OCI-LY3 (cell line): ENCODE results near the gene TMEM255B.

Source experiments
- H2AFZ ChIP-seq: fragments of 200-600, 300-600 bp; shearing (Covaris generic); 2 replicates; pipeline ENCODE4 v1.6.0; 2014; ENCODE audit warnings: antibody characterized with exemption, low read depth, low read length
- H3K27ac ChIP-seq: fragments of 200-600, 300-600 bp; sonication (generic); 2 replicates; pipeline ENCODE4 v1.5.1; 2014; ENCODE audit warnings: mild to moderate bottlenecking, low read length, moderate library complexity, mixed read lengths
- H3K27me3 ChIP-seq: fragments of 200-600, 300-600 bp; sonication (generic); 2 replicates; pipeline ENCODE4 v1.6.1; 2014; ENCODE audit warnings: low read depth, low read length, mixed read lengths
- H3K36me3 ChIP-seq: fragments of 200-600, 300-600 bp; sonication (generic); replicated peaks from 2 replicates; pipeline ENCODE3; 2014; ENCODE audit warnings: low read depth, low read length, mixed read lengths
- H3K4me1 ChIP-seq: fragments of 300-600, 200-600 bp; sonication (generic); 2 replicates; pipeline ENCODE4 v1.6.1; 2014; ENCODE audit warnings: low read length, mixed read lengths
- H3K4me2 ChIP-seq: fragments of 200-600, 300-600 bp; sonication (generic); 2 replicates; pipeline ENCODE4 v1.6.1; 2014; ENCODE audit warnings: low read length, mixed read lengths
- H3K4me3 ChIP-seq: fragments of 300-600, 200-600 bp; sonication (generic); 2 replicates; pipeline ENCODE4 v1.5.1; 2014; ENCODE audit warnings: antibody characterized with exemption, mild to moderate bottlenecking, low read length, moderate library complexity
- H3K79me2 ChIP-seq: fragments of 300-600, 200-600 bp; shearing (Covaris generic); 2 replicates; pipeline ENCODE4 v1.6.1; 2014; ENCODE audit warnings: mild to moderate bottlenecking, low read length, mixed read lengths
- H3K9ac ChIP-seq: fragments of 300-600, 200-600 bp; shearing (Covaris generic); 2 replicates; pipeline ENCODE4 v1.6.0; 2014; ENCODE audit warnings: mild to moderate bottlenecking, low read length, moderate library complexity
- H3K9me3 ChIP-seq: fragments of 200-600, 300-600 bp; shearing (Covaris generic); 2 replicates; pipeline ENCODE4 v1.6.1; 2014; ENCODE audit warnings: low read length, mixed read lengths; ENCODE audit not compliant: insufficient read depth
- H4K20me1 ChIP-seq: fragments of 200-600, 300-600 bp; sonication (generic); 2 replicates; pipeline ENCODE4 v1.6.1; 2016; ENCODE audit warnings: low read length, mixed read lengths; ENCODE audit not compliant: insufficient read depth
- CTCF ChIP-seq: fragments of 200-600, 300-600 bp; sonication (generic); IDR thresholded peaks from 2 replicates; pipeline ENCODE4 v1.5.1; 2014; ENCODE audit warnings: antibody characterized with exemption, low read length, low read depth
- EZH2phosphoT487 ChIP-seq: fragments of 200-600 bp; shearing (Covaris generic); IDR thresholded peaks from 2 replicates; pipeline ENCODE4 v1.6.1; 2018; ENCODE audit warnings: antibody characterized with exemption, mixed run types, low read depth

The TMEM255B gene

GRCh38 chr13:113770937-113771336 lies 11.9 kb downstream of the TMEM255B start:
- TF ChIP-seq EZH2phosphoT487 (no peak), CTCF (no peak)
- no peak overlapping the region for H3K27ac ChIP-seq
- H3K27me3 ChIP-seq, result peaks cover 35% of the 10 kb centered on the region
- no peaks in the 10 kb centered on the region for H4K20me1 ChIP-seq
- H3K9ac ChIP-seq, result no peak overlapping the region
- H3K36me3 ChIP-seq, result no peaks in the 10 kb centered on the region
- no peak overlapping the region for H3K4me2 ChIP-seq
- no peaks in the 10 kb centered on the region for H3K4me1 ChIP-seq
- H3K79me2 ChIP-seq, result no peaks in the 10 kb centered on the region
- no peak overlapping the region for H3K4me3 ChIP-seq
- no peaks in the 10 kb centered on the region for H3K9me3 ChIP-seq
- H2AFZ ChIP-seq, result no peak overlapping the region

DNA sequence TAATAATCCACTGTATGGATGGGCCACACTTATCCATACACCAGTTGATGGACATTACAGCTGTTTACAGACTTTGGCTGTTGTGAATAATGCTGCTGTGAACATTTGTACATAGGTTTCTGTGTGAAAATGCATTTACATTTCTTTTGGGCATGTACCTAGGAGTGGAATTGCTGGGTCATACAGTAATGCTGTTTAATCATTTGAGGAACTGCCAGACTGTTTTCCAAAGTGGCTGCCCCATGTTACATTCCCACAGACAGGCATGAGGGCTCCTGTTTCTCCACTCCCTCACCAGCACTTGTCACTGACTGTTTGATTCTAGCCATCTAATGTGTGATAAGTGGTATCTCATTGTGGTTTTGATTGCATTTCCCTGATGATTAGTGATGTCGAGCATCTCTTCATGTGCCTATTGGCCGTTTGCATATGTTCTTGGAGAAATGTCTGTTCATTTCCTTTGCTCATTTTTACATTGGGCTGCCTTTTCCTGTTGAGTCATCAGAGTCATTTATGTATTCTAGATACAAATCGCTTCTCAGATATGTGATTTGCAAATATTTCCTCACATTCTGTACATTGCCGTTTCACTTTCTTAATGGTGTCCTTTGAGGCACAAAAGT lies 12.8 kb downstream of the TMEM255B start:
- no peaks in the 10 kb centered on the region for H3K4me1 ChIP-seq
- H2AFZ ChIP-seq, result no peak overlapping the region
- peaks cover 35% of the 10 kb centered on the region for H3K27me3 ChIP-seq
- H3K27ac ChIP-seq, result no peak overlapping the region
- no peaks in the 10 kb centered on the region for H4K20me1 ChIP-seq
- H3K4me2 ChIP-seq, result no peak overlapping the region
- H3K9me3 ChIP-seq, result no peaks in the 10 kb centered on the region
- no peaks in the 10 kb centered on the region for H3K36me3 ChIP-seq
- H3K9ac ChIP-seq, result no peak overlapping the region
- no peak for TF ChIP-seq EZH2phosphoT487
- TF ChIP-seq CTCF, result no peak
- H3K4me3 ChIP-seq, result no peak overlapping the region
- no peaks in the 10 kb centered on the region for H3K79me2 ChIP-seq

GRCh38 chr13:113774177-113775107 lies 15.4 kb downstream of the TMEM255B start:
- TF ChIP-seq EZH2phosphoT487 (no peak), CTCF (no peak)
- Histone ChIP-seq H3K4me1 (no peaks in the 10 kb centered on the region), H3K36me3 (no peaks in the 10 kb centered on the region), H3K4me2 (no peak overlapping the region), H3K27me3 (peaks cover 25% of the 10 kb centered on the region), H2AFZ (no peak overlapping the region), H3K9me3 (no peaks in the 10 kb centered on the region), H4K20me1 (no peaks in the 10 kb centered on the region), H3K27ac (no peak overlapping the region), H3K4me3 (no peak overlapping the region), H3K9ac (no peak overlapping the region), H3K79me2 (no peaks in the 10 kb centered on the region)

GRCh38 chr13:113775451-113776145 lies 16.6 kb downstream of the TMEM255B start:
- H3K9ac ChIP-seq, result no peak overlapping the region
- no peaks in the 10 kb centered on the region for H3K9me3 ChIP-seq
- H2AFZ ChIP-seq, result no peak overlapping the region
- no peak overlapping the region for H3K4me3 ChIP-seq
- no peaks in the 10 kb centered on the region for H3K4me1 ChIP-seq
- H4K20me1 ChIP-seq, result no peaks in the 10 kb centered on the region
- TF ChIP-seq EZH2phosphoT487 (no peak), CTCF (no peak)
- H3K27me3 ChIP-seq, result peaks cover 35% of the 10 kb centered on the region
- no peaks in the 10 kb centered on the region for H3K79me2 ChIP-seq
- H3K27ac ChIP-seq, result no peak overlapping the region
- no peak overlapping the region for H3K4me2 ChIP-seq
- H3K36me3 ChIP-seq, result no peaks in the 10 kb centered on the region
